Astrocyte of the cerebellum (primary cell): Measurements from ENCODE around the gene MTFR1L.

Source experiments
- DNase-seq: peaks from one replicate; pipeline ENCODE4 v3.0.0-alpha.2; 2011; ENCODE audit warnings: low read depth
- H3K4me3 ChIP-seq: 2 replicates; pipeline ENCODE4 v1.5.1; 2011; ENCODE audit warnings: mild to moderate bottlenecking, low read depth, low read length, moderate library complexity
- in situ Hi-C: cut with HindIII; loops from 2 replicates; pipeline ENCODE4 v1.10.0; 2017; ENCODE audit warnings: low sequenced_read_pairs
- TF ChIP-seq, protein P1 (sequence below): IDR thresholded peaks from 2 replicates; pipeline ENCODE4 v1.5.1; 2012; ENCODE audit warnings: low read length, low read depth, moderate library complexity, mild to moderate bottlenecking; ENCODE audit errors: missing control alignments

MTFR1L gene

GRCh38 chr1:25796811-25797458, 22.8 kb upstream of the MTFR1L start:
- no peak overlapping the region for H3K4me3 ChIP-seq
- in situ Hi-C loops, result loop anchor here (5.0 kb wide), 1 partner anchor 45 kb away; no protein-coding TSS in a partner anchor
- peak; percentile 50 for DNase-seq
- TF ChIP-seq, protein P1, sequence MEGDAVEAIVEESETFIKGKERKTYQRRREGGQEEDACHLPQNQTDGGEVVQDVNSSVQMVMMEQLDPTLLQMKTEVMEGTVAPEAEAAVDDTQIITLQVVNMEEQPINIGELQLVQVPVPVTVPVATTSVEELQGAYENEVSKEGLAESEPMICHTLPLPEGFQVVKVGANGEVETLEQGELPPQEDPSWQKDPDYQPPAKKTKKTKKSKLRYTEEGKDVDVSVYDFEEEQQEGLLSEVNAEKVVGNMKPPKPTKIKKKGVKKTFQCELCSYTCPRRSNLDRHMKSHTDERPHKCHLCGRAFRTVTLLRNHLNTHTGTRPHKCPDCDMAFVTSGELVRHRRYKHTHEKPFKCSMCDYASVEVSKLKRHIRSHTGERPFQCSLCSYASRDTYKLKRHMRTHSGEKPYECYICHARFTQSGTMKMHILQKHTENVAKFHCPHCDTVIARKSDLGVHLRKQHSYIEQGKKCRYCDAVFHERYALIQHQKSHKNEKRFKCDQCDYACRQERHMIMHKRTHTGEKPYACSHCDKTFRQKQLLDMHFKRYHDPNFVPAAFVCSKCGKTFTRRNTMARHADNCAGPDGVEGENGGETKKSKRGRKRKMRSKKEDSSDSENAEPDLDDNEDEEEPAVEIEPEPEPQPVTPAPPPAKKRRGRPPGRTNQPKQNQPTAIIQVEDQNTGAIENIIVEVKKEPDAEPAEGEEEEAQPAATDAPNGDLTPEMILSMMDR, result peak; percentile 76

GRCh38 chr1:25797939-25798338, 21.8 kb upstream of the MTFR1L start:
- no peak for DNase-seq
- in situ Hi-C loops, result loop anchor here (5.0 kb wide), 1 partner anchor 46 kb away; no protein-coding TSS in a partner anchor
- TF ChIP-seq, protein P1, result peak; percentile 48
- H3K4me3 ChIP-seq, result no peak overlapping the region

DNA sequence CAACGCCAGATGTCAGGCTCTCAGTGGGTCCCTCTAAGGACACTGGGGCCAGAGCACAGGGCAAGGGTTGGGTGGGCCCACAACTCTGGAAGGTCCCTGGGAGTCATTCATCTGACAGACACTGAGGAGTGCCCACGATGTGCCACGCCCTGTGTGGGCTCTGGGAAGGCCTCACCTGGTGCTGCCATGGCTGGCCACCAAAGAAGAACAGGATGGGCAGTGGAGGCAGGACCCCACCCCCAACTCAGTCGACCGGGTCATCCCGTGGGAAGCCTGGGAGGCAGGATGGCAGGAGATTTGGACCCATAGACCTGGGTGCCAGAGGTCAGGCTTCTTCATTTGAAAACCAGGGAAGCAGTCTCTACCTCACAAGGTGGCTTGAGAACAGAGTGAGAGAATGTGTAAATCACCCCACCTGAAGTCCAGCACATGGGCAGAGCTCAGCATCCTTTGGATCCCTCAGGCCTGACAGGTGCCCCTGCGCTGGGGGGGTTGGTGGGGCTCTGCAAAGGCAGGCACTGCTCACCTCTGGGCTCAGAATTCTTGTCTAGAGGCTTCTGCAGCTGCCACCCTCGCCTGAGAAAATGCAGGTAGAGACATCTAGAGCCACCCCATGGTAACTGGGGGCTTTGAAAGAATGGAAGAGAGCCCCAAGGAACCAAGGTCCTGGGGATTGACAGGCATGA, 20.9 kb upstream of the MTFR1L start:
- TF ChIP-seq, protein P1, result no peak
- H3K4me3 ChIP-seq, result no peak overlapping the region
- in situ Hi-C loops, result loop anchor here (5.0 kb wide), 1 partner anchor 47 kb away; no protein-coding TSS in a partner anchor
- no peak for DNase-seq

DNA sequence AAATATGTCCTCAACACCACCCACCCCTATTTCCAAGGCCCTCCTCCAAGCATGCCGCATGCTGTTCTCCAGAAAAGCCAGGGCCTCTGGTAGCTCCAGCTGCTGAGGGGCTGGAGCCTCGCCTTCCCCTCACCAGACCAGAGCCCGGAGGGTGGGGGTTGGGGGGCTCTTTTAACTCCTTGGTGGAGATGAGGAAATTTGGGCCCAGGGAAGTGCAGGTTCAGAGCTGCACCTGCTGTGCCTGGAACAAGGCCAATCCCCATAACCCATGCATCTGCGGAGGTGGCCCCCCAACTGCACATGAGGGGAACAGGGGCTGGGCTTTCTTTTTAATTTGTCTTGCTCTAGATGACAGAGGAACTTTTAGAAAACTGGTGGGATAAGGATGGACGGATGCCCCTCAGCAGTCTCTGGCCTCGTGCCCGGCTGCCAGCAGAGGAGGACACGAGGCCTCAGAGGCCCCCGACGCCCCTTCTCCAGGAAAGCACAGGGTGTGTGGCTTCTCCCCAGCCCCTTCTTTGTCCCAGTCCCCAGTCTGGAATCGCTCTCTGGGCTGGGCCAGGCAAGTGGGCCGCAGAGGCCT, 20.3 kb upstream of the MTFR1L start:
- TF ChIP-seq, protein P1, result no peak
- in situ Hi-C loops, result loop anchor here (5.0 kb wide), 1 partner anchor 47 kb away; no protein-coding TSS in a partner anchor
- DNase-seq, result no peak
- peak overlapping the region; percentile 35 for H3K4me3 ChIP-seq

- DNase-seq, result no peak
- H3K4me3 ChIP-seq, result peak within 1 kb of the TSS; percentile 56
- in situ Hi-C loops, result loop anchor here (5.0 kb wide), 1 partner anchor 48 kb away; no protein-coding TSS in a partner anchor
- TF ChIP-seq, protein P1, result no peak
These were observed 19.6 kb upstream of the MTFR1L start, which contains the start of gene SELENON for GRCh38 chr1:25799935-25800702. Gene SELENON (plus strand): TSS chr1:25800193. CDS start chr1:25800231, 38 bp downstream.
